ENCODE measurements around the gene PAK5.

DNA sequence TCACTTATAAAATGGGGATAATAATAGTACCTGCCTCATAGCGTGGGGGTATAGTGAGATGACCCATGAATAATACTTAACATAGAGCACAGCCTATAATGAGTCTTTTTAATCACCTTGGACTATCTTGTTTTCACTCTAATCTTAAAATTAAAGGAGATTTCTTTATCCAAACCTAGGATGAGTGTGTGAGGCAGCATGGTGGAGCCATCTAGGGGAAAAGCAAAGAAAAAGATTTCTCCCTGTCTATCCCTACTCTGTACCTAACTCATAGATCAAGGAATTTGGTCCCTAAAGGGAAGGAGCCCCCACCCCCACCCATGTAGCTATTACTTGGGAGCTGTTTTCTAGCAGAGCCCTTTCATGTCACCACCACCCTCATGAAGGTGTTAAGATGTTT is 45.2 kb upstream of the PAK5 start:
- TF ChIP-seq, protein P1, sequence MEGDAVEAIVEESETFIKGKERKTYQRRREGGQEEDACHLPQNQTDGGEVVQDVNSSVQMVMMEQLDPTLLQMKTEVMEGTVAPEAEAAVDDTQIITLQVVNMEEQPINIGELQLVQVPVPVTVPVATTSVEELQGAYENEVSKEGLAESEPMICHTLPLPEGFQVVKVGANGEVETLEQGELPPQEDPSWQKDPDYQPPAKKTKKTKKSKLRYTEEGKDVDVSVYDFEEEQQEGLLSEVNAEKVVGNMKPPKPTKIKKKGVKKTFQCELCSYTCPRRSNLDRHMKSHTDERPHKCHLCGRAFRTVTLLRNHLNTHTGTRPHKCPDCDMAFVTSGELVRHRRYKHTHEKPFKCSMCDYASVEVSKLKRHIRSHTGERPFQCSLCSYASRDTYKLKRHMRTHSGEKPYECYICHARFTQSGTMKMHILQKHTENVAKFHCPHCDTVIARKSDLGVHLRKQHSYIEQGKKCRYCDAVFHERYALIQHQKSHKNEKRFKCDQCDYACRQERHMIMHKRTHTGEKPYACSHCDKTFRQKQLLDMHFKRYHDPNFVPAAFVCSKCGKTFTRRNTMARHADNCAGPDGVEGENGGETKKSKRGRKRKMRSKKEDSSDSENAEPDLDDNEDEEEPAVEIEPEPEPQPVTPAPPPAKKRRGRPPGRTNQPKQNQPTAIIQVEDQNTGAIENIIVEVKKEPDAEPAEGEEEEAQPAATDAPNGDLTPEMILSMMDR (IDR thresholded peaks at IDR 0.05; ENCODE audit: insufficient read depth, low read length, poor library complexity, severe bottlenecking) = no peak
- no peak for TF ChIP-seq EZH2phosphoT487 (conservative IDR thresholded peaks at IDR 0.05; ENCODE audit: low read length)

Measured in SU-DHL-6 (cell line).